HEK293 (cell line): ENCODE measurements around the gene RPRD1A.
"Not testable (repeated sequence)": the region's sequence is repeated elsewhere in the genome, so short reads cannot be mapped to it uniquely, and the experiment has no call there.

Source experiments
- CTCF ChIA-PET: fragments of 350-600 bp; formaldehyde crosslinking; extraction: SDS; loops from one replicate; lab custom pipeline; 2021; ENCODE audit warnings: antibody characterized with exemption; lab: Yijun Ruan, JAX
- POLR2A ChIA-PET: fragments of 300-600 bp; formaldehyde crosslinking; extraction: SDS; loops from one replicate; lab custom pipeline; 2020; ENCODE audit warnings: antibody characterized with exemption, inconsistent platforms; lab: Yijun Ruan, JAX
- H3K27ac ChIP-seq: fragments of 200-500 bp; sonication (Bioruptor generic); 2 replicates; pipeline ENCODE4 v1.5.1; 2014; ENCODE audit warnings: low read depth, low read length, control low read depth, inconsistent platforms; ENCODE audit errors: extremely low read depth
- H3K36me3 ChIP-seq, 2 experiments: fragments of 200-500 bp in 1 of 2; sonication (Bioruptor generic) in 1 of 2; 1 replicate in 1 of 2; 2 replicates in 1 of 2; pipeline ENCODE4 v1.5.1; 2014 to 2017; ENCODE audit warnings: inconsistent platforms in 2 of 2, low read length in 2 of 2; ENCODE audit not compliant: control insufficient read depth in 2 of 2, insufficient read depth in 1 of 2
- H3K4me1 ChIP-seq: fragments of 200-500 bp; sonication (Bioruptor generic); 2 replicates; pipeline ENCODE4 v1.5.1; 2014; ENCODE audit warnings: mild to moderate bottlenecking, low read length, inconsistent platforms; ENCODE audit not compliant: control insufficient read depth, insufficient read depth
- H3K4me3 ChIP-seq: 2 replicates; pipeline ENCODE4 v1.5.1; 2011; ENCODE audit warnings: low read depth, mild to moderate bottlenecking, control low read depth, low read length, moderate library complexity
- H3K9me3 ChIP-seq: fragments of 200-500 bp; sonication (Bioruptor generic); 2 replicates; pipeline ENCODE4 v1.5.1; 2014; ENCODE audit warnings: low read depth, low read length, inconsistent platforms; ENCODE audit not compliant: control insufficient read depth, insufficient read depth
- GLI4 ChIP-seq: fragments of 450-650 bp; formaldehyde crosslinking; IDR thresholded peaks from 2 replicates; pipeline ENCODE4 v1.5.1; 2016; ENCODE audit warnings: missing biosample characterization, missing genetic modification characterization
- HOXA7 ChIP-seq: sonication (generic); formaldehyde crosslinking; IDR thresholded peaks from 2 replicates; pipeline ENCODE4 v1.8.1; 2022; ENCODE audit warnings: missing genetic modification reagents, borderline replicate concordance
- KLF9 ChIP-seq: fragments of 450-650 bp; formaldehyde crosslinking; IDR thresholded peaks from 2 replicates; pipeline ENCODE4 v1.5.1; 2016; ENCODE audit warnings: missing biosample characterization, missing genetic modification characterization, low read depth
- WT1 ChIP-seq: fragments of 450-650 bp; formaldehyde crosslinking; IDR thresholded peaks from 2 replicates; pipeline ENCODE4 v1.5.1; 2016; ENCODE audit warnings: missing biosample characterization, missing genetic modification characterization
- YY1 ChIP-seq: fragments of 450-650 bp; formaldehyde crosslinking; IDR thresholded peaks from 2 replicates; pipeline ENCODE4 v1.5.1; 2018; ENCODE audit warnings: missing biosample characterization, missing genetic modification characterization
- ZNF169 ChIP-seq: fragments of 450-650 bp; formaldehyde crosslinking; IDR thresholded peaks from 2 replicates; pipeline ENCODE4 v1.5.1; 2016; ENCODE audit warnings: missing biosample characterization, missing genetic modification characterization
- ZNF19 ChIP-seq: fragments of 450-650 bp; formaldehyde crosslinking; IDR thresholded peaks from 2 replicates; pipeline ENCODE4; 2016; ENCODE audit warnings: missing biosample characterization, missing genetic modification characterization, low read depth
- ZNF239 ChIP-seq: fragments of 450-650 bp; formaldehyde crosslinking; IDR thresholded peaks from 2 replicates; pipeline ENCODE4 v1.5.1; 2016; ENCODE audit warnings: missing biosample characterization, missing genetic modification characterization
- ZNF324 ChIP-seq: fragments of 450-650 bp; formaldehyde crosslinking; IDR thresholded peaks from 2 replicates; pipeline ENCODE4 v1.5.1; 2016; ENCODE audit warnings: missing biosample characterization, missing genetic modification characterization
- ZNF366 ChIP-seq: fragments of 450-650 bp; formaldehyde crosslinking; conservative IDR thresholded peaks from 2 replicates; pipeline ENCODE4 v1.5.1; 2016; ENCODE audit warnings: missing biosample characterization, missing genetic modification characterization
- ZNF544 ChIP-seq: fragments of 450-650 bp; formaldehyde crosslinking; IDR thresholded peaks from 2 replicates; pipeline ENCODE4 v1.5.0; 2017; ENCODE audit warnings: missing biosample characterization, missing genetic modification characterization
- ZNF585B ChIP-seq: fragments of 450-650 bp; formaldehyde crosslinking; IDR thresholded peaks from 2 replicates; pipeline ENCODE4 v1.5.1; 2016; ENCODE audit warnings: missing biosample characterization, missing genetic modification characterization
- ZNF621 ChIP-seq: fragments of 450-650 bp; formaldehyde crosslinking; IDR thresholded peaks from 2 replicates; pipeline ENCODE4 v1.5.1; 2017; ENCODE audit warnings: missing biosample characterization, missing genetic modification characterization
- ZNF660 ChIP-seq: fragments of 450-650 bp; IDR thresholded peaks from 2 replicates; pipeline ENCODE4 v1.5.1; 2018; ENCODE audit warnings: missing biosample characterization, mild to moderate bottlenecking, missing genetic modification characterization
- ZNF677 ChIP-seq: fragments of 450-650 bp; IDR thresholded peaks from 2 replicates; pipeline ENCODE4 v1.5.0; 2018; ENCODE audit warnings: missing biosample characterization, mild to moderate bottlenecking, missing genetic modification characterization, moderate library complexity
- ZNF747 ChIP-seq: fragments of 450-650 bp; formaldehyde crosslinking; IDR thresholded peaks from 2 replicates; pipeline ENCODE4 v1.5.1; 2016; ENCODE audit warnings: missing biosample characterization, missing genetic modification characterization
- TF ChIP-seq, protein P1 (sequence below): fragments of 450-650 bp; formaldehyde crosslinking; IDR thresholded peaks from 2 replicates; pipeline ENCODE4 v1.5.1; 2016; ENCODE audit warnings: missing biosample characterization, missing genetic modification characterization
- TF ChIP-seq, protein P2 (sequence below): fragments of 450-650 bp; formaldehyde crosslinking; conservative IDR thresholded peaks from 2 replicates; pipeline ENCODE4 v1.5.1; 2016; ENCODE audit warnings: low read depth, missing biosample characterization, missing genetic modification characterization
- TF ChIP-seq, protein P3 (sequence below): fragments of 450-650 bp; formaldehyde crosslinking; IDR thresholded peaks from 2 replicates; pipeline ENCODE4 v1.5.1; 2016; ENCODE audit warnings: missing biosample characterization, missing genetic modification characterization
- TF ChIP-seq, protein P4 (sequence below): fragments of 450-650 bp; formaldehyde crosslinking; IDR thresholded peaks from 2 replicates; pipeline ENCODE4 v1.5.1; 2016; ENCODE audit warnings: missing biosample characterization, missing genetic modification characterization, low read depth
- TF ChIP-seq, protein P5 (sequence below): fragments of 450-650 bp; formaldehyde crosslinking; IDR thresholded peaks from 2 replicates; pipeline ENCODE4 v1.5.1; 2016; ENCODE audit warnings: missing biosample characterization, missing genetic modification characterization

RPRD1A gene

DNA sequence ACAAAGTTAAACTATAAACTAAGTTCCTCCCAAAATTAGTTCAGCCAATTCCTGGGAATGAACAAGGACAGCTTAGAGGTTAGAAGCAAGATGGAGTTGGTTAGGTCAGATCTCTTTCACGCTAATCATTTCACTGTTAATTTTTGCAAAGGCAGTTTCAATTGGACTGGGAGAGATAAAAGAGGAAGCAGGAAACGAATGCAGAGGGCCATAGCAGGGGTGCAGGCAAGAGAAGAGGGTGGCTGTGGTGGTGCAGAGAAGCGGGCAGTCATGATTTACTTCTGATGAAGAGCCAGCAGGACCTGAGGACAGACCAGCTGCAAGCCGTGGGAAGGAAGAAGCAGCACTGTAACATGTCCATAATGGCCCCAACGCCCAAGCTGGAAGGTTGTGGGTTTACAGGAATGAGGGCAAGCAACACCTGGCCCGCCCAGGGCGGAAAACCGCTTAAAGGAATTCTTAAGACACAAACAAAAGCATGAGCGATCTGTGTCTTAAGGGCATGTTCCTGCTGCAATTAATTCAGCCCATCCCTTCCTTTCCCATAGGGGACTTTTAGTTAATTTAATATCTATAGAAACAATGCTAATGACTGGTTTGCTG is 99.0 kb downstream of the RPRD1A start:
- Histone ChIP-seq H3K36me3 (peaks cover 0 to under 1% of the 10 kb centered on the region in 2 experiments; a peak in 1 of 3 replicates), H3K4me3 (no peak overlapping the region), H3K27ac (no peak overlapping the region), H3K4me1 (no peaks in the 10 kb centered on the region; the same call in 1 of the 2 replicates), H3K9me3 (no peaks in the 10 kb centered on the region)
- ChIA-PET CTCF (interaction anchor here (0.6 to 0.9 kb wide), 2 partner anchors 18 to 476 kb away, joined by 4 read pairs; no protein-coding TSS in a partner anchor), POLR2A (no interaction called here)
- no peak for TF ChIP-seq ZNF660 (tag by site-specific recombination)
- TF ChIP-seq, protein P1, sequence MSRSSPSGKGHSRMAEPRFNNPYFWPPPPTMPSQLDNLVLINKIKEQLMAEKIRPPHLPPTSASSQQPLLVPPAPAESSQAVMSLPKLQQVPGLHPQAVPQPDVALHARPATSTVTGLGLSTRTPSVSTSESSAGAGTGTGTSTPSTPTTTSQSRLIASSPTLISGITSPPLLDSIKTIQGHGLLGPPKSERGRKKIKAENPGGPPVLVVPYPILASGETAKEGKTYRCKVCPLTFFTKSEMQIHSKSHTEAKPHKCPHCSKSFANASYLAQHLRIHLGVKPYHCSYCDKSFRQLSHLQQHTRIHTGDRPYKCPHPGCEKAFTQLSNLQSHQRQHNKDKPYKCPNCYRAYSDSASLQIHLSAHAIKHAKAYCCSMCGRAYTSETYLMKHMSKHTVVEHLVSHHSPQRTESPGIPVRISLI (tag by site-specific recombination): no peak
- no peak for TF ChIP-seq ZNF169 (tag by site-specific recombination)
- no peak for TF ChIP-seq ZNF366
- TF ChIP-seq ZNF585B (tag by site-specific recombination): no peak
- no peak for TF ChIP-seq ZNF19 (tag by site-specific recombination)
- no peak for TF ChIP-seq ZNF239 (tag by site-specific recombination)
- no peak for TF ChIP-seq HOXA7 (CRISPR knock-in tag)
- no peak for TF ChIP-seq YY1
- TF ChIP-seq ZNF544 (tag by site-specific recombination): no peak
- TF ChIP-seq, protein P2, sequence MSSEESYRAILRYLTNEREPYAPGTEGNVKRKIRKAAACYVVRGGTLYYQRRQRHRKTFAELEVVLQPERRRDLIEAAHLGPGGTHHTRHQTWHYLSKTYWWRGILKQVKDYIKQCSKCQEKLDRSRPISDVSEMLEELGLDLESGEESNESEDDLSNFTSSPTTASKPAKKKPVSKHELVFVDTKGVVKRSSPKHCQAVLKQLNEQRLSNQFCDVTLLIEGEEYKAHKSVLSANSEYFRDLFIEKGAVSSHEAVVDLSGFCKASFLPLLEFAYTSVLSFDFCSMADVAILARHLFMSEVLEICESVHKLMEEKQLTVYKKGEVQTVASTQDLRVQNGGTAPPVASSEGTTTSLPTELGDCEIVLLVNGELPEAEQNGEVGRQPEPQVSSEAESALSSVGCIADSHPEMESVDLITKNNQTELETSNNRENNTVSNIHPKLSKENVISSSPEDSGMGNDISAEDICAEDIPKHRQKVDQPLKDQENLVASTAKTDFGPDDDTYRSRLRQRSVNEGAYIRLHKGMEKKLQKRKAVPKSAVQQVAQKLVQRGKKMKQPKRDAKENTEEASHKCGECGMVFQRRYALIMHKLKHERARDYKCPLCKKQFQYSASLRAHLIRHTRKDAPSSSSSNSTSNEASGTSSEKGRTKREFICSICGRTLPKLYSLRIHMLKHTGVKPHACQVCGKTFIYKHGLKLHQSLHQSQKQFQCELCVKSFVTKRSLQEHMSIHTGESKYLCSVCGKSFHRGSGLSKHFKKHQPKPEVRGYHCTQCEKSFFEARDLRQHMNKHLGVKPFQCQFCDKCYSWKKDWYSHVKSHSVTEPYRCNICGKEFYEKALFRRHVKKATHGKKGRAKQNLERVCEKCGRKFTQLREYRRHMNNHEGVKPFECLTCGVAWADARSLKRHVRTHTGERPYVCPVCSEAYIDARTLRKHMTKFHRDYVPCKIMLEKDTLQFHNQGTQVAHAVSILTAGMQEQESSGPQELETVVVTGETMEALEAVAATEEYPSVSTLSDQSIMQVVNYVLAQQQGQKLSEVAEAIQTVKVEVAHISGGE (tag by site-specific recombination): no peak
- TF ChIP-seq, protein P3, sequence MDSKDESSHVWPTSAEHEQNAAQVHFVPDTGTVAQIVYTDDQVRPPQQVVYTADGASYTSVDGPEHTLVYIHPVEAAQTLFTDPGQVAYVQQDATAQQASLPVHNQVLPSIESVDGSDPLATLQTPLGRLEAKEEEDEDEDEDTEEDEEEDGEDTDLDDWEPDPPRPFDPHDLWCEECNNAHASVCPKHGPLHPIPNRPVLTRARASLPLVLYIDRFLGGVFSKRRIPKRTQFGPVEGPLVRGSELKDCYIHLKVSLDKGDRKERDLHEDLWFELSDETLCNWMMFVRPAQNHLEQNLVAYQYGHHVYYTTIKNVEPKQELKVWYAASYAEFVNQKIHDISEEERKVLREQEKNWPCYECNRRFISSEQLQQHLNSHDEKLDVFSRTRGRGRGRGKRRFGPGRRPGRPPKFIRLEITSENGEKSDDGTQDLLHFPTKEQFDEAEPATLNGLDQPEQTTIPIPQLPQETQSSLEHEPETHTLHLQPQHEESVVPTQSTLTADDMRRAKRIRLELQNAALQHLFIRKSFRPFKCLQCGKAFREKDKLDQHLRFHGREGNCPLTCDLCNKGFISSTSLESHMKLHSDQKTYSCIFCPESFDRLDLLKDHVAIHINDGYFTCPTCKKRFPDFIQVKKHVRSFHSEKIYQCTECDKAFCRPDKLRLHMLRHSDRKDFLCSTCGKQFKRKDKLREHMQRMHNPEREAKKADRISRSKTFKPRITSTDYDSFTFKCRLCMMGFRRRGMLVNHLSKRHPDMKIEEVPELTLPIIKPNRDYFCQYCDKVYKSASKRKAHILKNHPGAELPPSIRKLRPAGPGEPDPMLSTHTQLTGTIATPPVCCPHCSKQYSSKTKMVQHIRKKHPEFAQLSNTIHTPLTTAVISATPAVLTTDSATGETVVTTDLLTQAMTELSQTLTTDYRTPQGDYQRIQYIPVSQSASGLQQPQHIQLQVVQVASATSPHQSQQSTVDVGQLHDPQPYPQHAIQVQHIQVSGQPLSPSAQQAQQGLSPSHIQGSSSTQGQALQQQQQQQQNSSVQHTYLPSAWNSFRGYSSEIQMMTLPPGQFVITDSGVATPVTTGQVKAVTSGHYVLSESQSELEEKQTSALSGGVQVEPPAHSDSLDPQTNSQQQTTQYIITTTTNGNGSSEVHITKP (tag by site-specific recombination): no peak
- TF ChIP-seq KLF9 (tag by site-specific recombination): no peak

DNA sequence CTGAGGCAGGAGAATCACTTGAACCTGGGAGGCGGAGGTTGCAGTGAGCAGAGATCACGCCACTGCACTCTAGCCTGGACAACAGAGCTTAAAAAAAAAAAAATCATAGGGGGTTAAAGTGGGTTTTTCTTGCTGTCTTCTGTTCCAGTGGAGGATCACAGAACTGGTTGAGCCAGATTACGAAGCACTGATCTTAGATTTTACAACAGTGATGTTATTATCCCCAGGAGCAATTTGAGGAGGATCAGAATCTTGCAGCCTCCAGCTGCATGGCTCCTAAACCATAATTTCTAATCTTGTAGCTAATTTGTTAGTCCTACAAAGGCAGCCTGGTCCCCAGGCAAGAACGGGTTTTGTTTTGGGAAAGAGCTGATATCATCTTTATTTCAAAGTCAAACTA is 99.5 kb downstream of the RPRD1A start:
- CTCF ChIA-PET: interaction anchor here (0.6 to 0.9 kb wide), 2 partner anchors 17 to 476 kb away, joined by 4 read pairs; no protein-coding TSS in a partner anchor
- H3K4me1 ChIP-seq, H3K27ac ChIP-seq, H3K36me3 ChIP-seq, H3K4me3 ChIP-seq, H3K9me3 ChIP-seq, POLR2A ChIA-PET: not testable (repeated sequence)

DNA sequence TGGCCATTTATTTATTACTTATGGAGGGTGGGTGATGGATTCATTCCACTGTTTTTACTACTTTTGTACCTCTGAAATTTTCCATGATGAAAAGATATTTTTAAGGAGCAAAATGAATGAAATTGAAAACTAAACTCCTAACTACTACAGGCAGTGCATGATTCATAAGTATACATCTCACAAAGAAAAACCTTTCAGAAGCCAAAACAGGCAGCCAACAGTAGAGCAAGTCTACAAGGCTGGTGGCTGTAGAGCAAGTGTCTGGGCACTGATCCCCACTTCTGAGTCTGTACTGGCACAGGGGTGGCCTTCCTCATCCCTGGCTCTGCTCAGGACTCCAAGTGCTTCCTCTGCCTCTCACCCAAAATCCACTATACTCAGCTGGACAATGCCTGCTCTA is 103.0 kb downstream of the RPRD1A start:
- CTCF ChIA-PET: no interaction called here
- H3K4me1 ChIP-seq: no peaks in the 10 kb centered on the region
- no peak overlapping the region for H3K27ac ChIP-seq
- no peak overlapping the region for H3K4me3 ChIP-seq
- no peaks in the 10 kb centered on the region for H3K9me3 ChIP-seq
- POLR2A ChIA-PET: no interaction called here
- H3K36me3 ChIP-seq: no peaks in the 10 kb centered on the region
- TF ChIP-seq ZNF747 (tag by site-specific recombination) (no peak), GLI4 (no peak), ZNF677 (tag by site-specific recombination) (no peak), KLF9 (tag by site-specific recombination) (no peak), ZNF621 (no peak), WT1 (no peak), ZNF324 (tag by site-specific recombination) (no peak)
- TF ChIP-seq, protein P4, sequence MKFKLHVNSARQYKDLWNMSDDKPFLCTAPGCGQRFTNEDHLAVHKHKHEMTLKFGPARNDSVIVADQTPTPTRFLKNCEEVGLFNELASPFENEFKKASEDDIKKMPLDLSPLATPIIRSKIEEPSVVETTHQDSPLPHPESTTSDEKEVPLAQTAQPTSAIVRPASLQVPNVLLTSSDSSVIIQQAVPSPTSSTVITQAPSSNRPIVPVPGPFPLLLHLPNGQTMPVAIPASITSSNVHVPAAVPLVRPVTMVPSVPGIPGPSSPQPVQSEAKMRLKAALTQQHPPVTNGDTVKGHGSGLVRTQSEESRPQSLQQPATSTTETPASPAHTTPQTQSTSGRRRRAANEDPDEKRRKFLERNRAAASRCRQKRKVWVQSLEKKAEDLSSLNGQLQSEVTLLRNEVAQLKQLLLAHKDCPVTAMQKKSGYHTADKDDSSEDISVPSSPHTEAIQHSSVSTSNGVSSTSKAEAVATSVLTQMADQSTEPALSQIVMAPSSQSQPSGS (tag by site-specific recombination): no peak
- TF ChIP-seq, protein P5, sequence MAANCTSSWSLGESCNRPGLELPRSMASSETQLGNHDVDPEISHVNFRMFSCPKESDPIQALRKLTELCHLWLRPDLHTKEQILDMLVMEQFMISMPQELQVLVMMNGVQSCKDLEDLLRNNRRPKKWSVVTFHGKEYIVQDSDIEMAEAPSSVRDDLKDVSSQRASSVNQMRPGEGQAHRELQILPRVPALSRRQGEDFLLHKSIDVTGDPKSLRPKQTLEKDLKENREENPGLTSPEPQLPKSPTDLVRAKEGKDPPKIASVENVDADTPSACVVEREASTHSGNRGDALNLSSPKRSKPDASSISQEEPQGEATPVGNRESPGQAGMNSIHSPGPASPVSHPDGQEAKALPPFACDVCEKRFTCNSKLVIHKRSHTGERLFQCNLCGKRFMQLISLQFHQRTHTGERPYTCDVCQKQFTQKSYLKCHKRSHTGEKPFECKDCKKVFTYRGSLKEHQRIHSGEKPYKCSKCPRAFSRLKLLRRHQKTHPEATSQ: no peak
